CD4-positive, alpha-beta T cell treated with Interleukin-17A for 1 hour (primary cell): ENCODE data around the gene MAD2L2.
A peak's percentile ranks its signal among the peaks of the same experiment; 100 is the strongest.

Source experiments
- DNase-seq: peaks from one replicate; pipeline ENCODE4 v3.0.0-alpha.2; 2020

Gene MAD2L2

GRCh38 chr1:11652203-11652780, 28.7 kb downstream of the MAD2L2 start:
- DNase-seq = no peak

DNA sequence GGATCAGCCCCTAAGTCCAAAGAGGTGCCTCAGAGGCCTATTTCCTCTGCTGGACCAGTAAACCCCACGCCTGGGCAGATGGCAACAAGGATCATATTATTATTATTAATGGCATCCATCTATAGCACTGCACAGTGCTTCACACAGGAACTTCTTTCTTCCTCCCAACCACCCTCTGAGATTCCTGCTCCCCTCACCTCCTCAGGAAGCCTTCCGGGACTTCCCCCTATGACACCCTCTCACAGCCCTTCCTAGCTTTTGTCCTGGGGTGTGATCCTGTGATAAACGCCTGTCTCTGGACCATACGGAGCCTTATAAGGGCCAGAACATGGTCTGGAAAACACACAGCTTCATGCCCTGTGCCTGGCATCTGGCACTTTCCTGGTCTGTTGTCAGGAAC, 29.9 kb downstream of the MAD2L2 start:
- DNase-seq = no peak

- DNase-seq = peak; percentile 88
These were observed 30.5 kb downstream of the MAD2L2 start for GRCh38 chr1:11650331-11650991.

DNA sequence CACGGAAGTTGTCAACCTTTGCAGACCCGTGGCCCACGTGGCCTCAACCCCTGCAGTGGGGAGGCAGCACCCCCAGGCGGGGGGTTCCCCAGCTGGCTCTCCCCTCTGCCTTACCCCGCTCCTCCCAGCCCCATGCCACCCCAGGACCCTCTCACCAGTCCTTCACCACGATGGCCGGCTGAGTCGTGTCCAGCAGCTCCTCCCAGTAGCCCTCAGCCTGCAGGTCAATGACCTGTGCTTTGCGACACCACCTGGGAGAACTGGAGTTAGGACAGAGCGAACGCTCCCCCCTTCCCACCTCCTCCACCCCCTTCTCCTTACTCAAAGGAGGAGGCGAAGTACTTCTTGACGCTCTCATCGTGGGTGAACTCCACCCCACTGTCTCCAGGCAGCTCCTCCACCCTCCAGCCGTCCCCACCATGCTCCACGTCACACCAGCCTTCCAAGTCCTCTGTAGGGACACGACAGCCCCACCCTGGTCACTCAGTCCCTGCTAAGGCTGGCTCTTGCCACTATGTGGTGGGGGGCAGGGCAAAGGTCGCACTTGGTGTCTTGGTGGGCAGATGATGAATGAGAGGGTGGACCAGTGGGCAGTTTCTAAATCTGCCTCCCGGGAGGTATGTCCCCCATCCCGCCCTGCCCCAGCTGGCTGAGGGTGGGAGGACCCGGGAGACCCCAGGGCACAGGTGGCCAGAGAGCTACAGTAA, 31.2 kb downstream of the MAD2L2 start:
- no peak for DNase-seq

GRCh38 chr1:11649237-11649623, 31.7 kb downstream of the MAD2L2 start:
- no peak for DNase-seq

- DNase-seq = peak; percentile 36
These were observed 32.2 kb downstream of the MAD2L2 start for GRCh38 chr1:11648732-11649158.

GRCh38 chr1:11648039-11648438, 32.9 kb downstream of the MAD2L2 start:
- DNase-seq = no peak

DNA sequence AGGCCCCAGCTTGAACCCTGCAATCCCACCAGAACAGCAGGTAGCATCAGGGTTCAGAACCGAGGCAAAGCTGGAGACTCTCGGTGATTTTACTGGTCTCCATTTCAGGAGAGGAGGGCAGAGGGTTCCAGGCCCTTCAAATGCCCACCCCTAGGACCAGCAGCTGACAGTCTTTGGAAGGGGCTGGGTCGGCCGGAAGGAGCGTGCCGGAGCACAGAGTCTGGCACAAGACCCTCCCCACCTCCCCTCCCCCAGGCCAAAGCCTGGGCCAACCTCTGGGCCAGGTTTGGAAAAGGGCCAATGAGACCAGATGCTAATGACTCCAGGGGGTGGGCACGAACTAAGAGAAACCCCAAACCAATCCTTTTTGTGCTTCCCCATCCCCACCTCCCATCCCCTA, 33.6 kb downstream of the MAD2L2 start:
- no peak for DNase-seq

GRCh38 chr1:11646317-11646716, 34.6 kb downstream of the MAD2L2 start:
- DNase-seq = no peak

- DNase-seq = peak; percentile 83
These were observed 35.2 kb downstream of the MAD2L2 start for GRCh38 chr1:11645670-11646265.

GRCh38 chr1:11645270-11645669, 35.7 kb downstream of the MAD2L2 start:
- no peak for DNase-seq

DNA sequence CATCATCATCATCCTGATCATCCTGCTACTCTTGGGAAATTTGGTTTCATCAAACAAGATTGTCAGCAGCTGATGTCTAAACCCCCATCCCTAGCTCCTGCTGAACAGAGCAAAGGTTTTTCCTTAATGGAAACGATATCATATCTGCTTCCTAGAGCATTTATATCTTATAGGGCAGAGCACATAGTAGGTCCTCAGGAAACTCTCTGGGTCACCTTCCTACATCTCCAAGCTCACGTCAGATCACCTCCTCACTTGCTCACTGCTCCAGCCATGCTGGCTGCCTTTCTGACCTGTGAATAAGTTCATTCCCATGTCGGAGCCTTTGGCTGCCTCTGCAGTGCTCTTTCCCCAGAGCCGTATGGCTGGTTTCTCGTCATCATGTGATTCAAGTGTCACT, 37.2 kb downstream of the MAD2L2 start:
- DNase-seq = no peak

DNA sequence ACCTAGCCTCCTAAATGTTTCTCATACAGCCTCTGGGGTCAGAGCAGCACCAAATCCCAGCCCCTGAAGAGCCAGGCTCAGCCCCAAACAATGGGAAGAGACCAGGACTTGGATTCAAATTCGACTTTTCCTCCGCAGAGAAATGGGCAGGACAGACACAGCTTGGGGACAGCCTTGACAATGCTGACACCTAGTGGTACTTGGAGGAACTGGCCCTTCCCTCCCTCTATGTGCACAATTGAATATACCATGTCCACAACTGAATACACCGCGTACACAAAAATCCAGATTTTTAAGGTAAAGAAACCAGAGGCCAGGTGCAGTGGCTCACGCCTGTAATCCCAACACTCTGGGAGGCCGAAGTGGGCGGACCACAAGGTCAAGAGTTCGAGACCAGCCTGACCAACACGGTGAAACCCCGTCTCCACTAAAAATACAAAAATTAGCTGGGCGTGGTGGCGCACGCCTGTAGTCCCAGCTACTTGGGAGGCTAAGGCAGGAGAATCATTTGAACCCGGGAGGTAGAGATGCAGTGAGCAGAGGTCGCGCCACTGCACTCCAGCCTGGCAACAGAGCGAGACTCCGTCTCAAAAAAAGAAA, 38.4 kb downstream of the MAD2L2 start:
- peak; percentile 81 for DNase-seq

DNA sequence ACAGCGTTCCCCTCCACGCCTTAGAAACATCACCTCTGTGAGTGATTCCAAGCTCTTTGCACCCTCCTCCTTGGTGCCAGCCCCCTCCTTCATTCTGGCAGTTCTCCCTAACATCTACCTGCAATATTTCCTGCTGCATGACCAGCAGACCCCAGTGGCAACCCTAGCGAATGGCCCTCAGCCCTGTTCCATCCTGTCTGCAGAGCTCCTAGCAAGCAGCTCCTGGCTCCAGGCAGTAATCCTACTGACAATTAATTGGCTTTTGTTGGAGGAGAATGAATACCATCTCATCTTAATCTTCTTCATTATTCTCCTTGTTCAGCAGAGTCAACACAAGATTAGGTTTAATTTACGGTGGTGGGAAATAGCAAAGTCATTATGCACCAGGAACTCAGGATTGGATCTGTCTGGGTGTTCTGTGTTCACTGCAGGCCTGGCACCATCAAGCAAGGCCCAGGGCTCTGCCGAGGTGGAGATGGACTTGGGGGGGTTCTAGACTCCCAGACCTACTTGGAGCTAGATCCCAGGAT, 39.1 kb downstream of the MAD2L2 start:
- no peak for DNase-seq

- DNase-seq = no peak
These were observed 40.0 kb downstream of the MAD2L2 start for GRCh38 chr1:11640944-11641343.

DNA sequence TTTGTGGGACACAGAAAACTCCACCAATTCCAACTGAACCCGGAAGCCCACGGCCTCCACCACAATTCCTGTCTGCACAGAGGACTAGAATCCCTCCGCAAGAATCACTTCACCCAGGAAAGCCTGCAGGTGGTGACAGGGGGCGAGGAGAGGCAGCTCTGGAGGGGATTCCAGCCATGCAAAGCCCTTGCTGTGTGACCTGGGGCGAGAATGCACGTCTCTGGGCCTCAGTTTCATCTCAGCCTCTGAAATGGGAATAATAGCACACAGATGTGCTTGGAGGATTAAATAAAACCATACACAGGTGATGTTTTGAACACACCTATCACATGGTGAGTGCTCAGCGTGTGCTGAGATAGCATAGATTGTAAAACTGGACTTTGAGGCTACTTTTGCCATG, 40.8 kb downstream of the MAD2L2 start:
- DNase-seq = no peak

- no peak for DNase-seq
These were observed 41.6 kb downstream of the MAD2L2 start for GRCh38 chr1:11639372-11639771.

GRCh38 chr1:11638121-11638520, 42.8 kb downstream of the MAD2L2 start:
- no peak for DNase-seq

DNA sequence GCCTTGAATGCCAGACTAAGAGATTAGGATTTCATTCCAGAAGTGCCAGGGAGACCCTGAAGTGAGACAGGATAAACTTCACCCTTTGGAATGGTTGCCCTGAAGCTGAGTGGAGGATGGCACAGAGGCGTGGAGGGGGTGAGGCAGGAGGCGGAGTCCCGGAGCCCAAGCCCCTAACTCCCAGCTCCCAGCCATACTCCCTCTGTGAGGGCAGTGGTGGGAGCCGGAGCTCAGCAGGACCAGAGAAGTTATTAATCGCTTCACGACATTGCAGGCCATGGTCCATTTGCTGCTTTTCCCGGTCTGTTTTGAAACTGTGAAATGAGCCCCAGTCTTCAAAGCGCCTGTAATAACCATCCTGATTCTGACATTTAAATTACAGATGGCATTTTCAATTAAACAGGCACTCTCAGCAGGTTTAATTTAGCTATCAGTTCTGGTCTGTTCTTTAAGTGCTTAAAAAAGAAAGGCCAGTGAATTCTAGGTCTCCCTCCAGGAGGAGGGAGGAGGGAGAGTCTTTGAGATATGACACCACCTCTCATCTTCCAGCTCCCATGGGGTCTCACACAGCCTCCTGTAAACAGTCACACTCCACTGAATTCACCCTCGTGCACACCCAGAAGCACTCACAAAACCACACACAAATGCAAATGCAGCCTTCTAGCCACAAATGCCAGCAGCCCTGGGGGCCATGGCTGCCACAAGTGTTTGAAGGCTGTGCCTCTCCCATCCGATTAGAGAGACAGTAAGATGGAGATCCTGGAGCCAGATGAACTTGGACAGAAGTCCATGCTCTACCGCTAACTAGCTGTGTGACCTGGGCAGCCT, 46.4 kb downstream of the MAD2L2 start:
- no peak for DNase-seq

GRCh38 chr1:11629184-11630016, 51.5 kb downstream of the MAD2L2 start:
- DNase-seq = no peak

DNA sequence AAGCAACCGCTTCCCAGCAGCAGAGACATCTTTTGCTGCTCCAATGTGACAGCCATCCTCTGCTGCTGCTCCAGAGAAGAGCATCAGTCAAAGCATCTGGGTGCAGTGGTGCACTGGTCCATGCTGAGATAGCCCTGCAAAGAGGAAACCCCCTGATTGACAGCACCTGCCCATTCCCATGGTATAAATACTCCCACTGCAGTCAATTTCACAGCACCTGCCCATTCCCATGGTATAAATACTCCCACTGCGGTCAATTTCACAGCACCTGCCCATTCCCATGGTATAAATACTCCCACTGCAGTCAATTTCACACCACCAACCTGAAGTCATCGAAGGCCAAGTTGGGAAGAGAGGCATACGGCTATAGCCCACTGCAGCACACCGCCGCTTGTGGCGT, 52.2 kb downstream of the MAD2L2 start:
- DNase-seq = no peak
